HFFc6 (cell line): ENCODE data around the gene UBTD2. TPM values are rescaled to one million over a fixed set of nuclear protein-coding genes. Genes with fewer than 3 reads are reported as not detected.
A peak's percentile ranks its signal among the peaks of the same experiment; 100 is the strongest.

ENCODE experiments used
- DNase-seq: peaks from one replicate; pipeline ENCODE4 v3.0.0-alpha.2; 2018
- H3K27ac Mint-ChIP-seq: 2 replicates; pipeline ENCODE4 v1.8.0; 2020; ENCODE audit warnings: mild to moderate bottlenecking, mixed read lengths
- H3K27me3 Mint-ChIP-seq: 2 replicates; pipeline ENCODE4 v1.8.0; 2021; ENCODE audit warnings: mild to moderate bottlenecking, moderate library complexity, mixed read lengths; ENCODE audit not compliant: insufficient read depth
- H3K36me3 Mint-ChIP-seq: 2 replicates; pipeline ENCODE4 v1.8.0; 2021; ENCODE audit warnings: low read depth, mixed read lengths
- H3K4me1 Mint-ChIP-seq: 2 replicates; pipeline ENCODE4 v1.8.0; 2020; ENCODE audit warnings: low read depth, mixed read lengths
- H3K4me3 Mint-ChIP-seq: 2 replicates; pipeline ENCODE4 v1.8.0; 2020; ENCODE audit warnings: mild to moderate bottlenecking, moderate library complexity, mixed read lengths
- H3K9me3 Mint-ChIP-seq: 2 replicates; pipeline ENCODE4 v1.8.0; 2020; ENCODE audit warnings: mild to moderate bottlenecking, mixed read lengths
- CTCF ChIP-seq: fragments of 200-600 bp; sonication (generic); IDR thresholded peaks from 2 replicates; pipeline ENCODE4 v1.5.0; 2021; ENCODE audit warnings: antibody characterized with exemption, mild to moderate bottlenecking
- total RNA-seq, 6 experiments: library from RNA; stranded (reverse); fragmentation: NEBNext Ultra II Directional; extraction: Animal tissue kit (Norgen Biotek cat#: 25700); gene quantifications; 2 replicates in 1 of 6; 3 replicates in 5 of 6; pipeline ENCODE4 v1.2.3, GENCODE V29; 2021

The UBTD2 gene
- total RNA-seq, 6 experiments from 2014 or later: 15.2 to 19.5 (median 17.7) TPM

- peaks cover 2% of the 10 kb centered on the region for H3K27me3 Mint-ChIP-seq
- H3K27ac Mint-ChIP-seq: peak overlapping the region; percentile 76
- no peaks in the 10 kb centered on the region for H3K9me3 Mint-ChIP-seq
- peak overlapping the region; percentile 66; the same call in 1 of the 2 replicates for H3K4me3 Mint-ChIP-seq
- no peak for TF ChIP-seq CTCF
- peaks cover 34% of the 10 kb centered on the region for H3K4me1 Mint-ChIP-seq
- DNase-seq: no peak
- H3K36me3 Mint-ChIP-seq: no peaks in the 10 kb centered on the region
These were observed 36.3 kb upstream of the UBTD2 start for GRCh38 chr5:172319708-172320441.

- Mint-ChIP-seq H3K36me3 (no peaks in the 10 kb centered on the region), H3K4me3 (no peak overlapping the region; the same call in 1 of the 2 replicates), H3K4me1 (peaks cover 41% of the 10 kb centered on the region), H3K9me3 (no peaks in the 10 kb centered on the region), H3K27me3 (peaks cover 5% of the 10 kb centered on the region), H3K27ac (peak overlapping the region; percentile 30; the same call in 1 of the 2 replicates)
- no peak for DNase-seq
- TF ChIP-seq CTCF: no peak
These were observed 32.3 kb upstream of the UBTD2 start for GRCh38 chr5:172315587-172316493.

GRCh38 chr5:172313915-172314314, 30.4 kb upstream of the UBTD2 start:
- Mint-ChIP-seq H3K27ac (no peak overlapping the region), H3K36me3 (no peaks in the 10 kb centered on the region), H3K9me3 (no peaks in the 10 kb centered on the region), H3K4me3 (no peak overlapping the region), H3K27me3 (peaks cover 8% of the 10 kb centered on the region), H3K4me1 (peaks cover 34% of the 10 kb centered on the region)
- no peak for TF ChIP-seq CTCF
- DNase-seq: no peak

GRCh38 chr5:172312286-172312685, 28.7 kb upstream of the UBTD2 start:
- H3K9me3 Mint-ChIP-seq: no peaks in the 10 kb centered on the region
- peaks cover 34% of the 10 kb centered on the region for H3K4me1 Mint-ChIP-seq
- H3K27me3 Mint-ChIP-seq: peaks cover 6% of the 10 kb centered on the region
- H3K27ac Mint-ChIP-seq: no peak overlapping the region
- peak; percentile 15 for DNase-seq
- no peaks in the 10 kb centered on the region for H3K36me3 Mint-ChIP-seq
- no peak overlapping the region for H3K4me3 Mint-ChIP-seq
- no peak for TF ChIP-seq CTCF

GRCh38 chr5:172311605-172312004, 28.0 kb upstream of the UBTD2 start:
- Mint-ChIP-seq H3K4me1 (peaks cover 34% of the 10 kb centered on the region), H3K27me3 (peaks cover 6% of the 10 kb centered on the region), H3K9me3 (no peaks in the 10 kb centered on the region), H3K4me3 (no peak overlapping the region), H3K36me3 (no peaks in the 10 kb centered on the region), H3K27ac (no peak overlapping the region)
- TF ChIP-seq CTCF: no peak
- DNase-seq: no peak
